Measurements from ENCODE around the gene CCDC127. TPM values are rescaled to one million over a fixed set of nuclear protein-coding genes. Genes with fewer than 3 reads are reported as not detected.

CCDC127 gene
- polyA plus RNA-seq, 4 donors, result 1.3 to 6.6 (median 2.2) TPM

DNA sequence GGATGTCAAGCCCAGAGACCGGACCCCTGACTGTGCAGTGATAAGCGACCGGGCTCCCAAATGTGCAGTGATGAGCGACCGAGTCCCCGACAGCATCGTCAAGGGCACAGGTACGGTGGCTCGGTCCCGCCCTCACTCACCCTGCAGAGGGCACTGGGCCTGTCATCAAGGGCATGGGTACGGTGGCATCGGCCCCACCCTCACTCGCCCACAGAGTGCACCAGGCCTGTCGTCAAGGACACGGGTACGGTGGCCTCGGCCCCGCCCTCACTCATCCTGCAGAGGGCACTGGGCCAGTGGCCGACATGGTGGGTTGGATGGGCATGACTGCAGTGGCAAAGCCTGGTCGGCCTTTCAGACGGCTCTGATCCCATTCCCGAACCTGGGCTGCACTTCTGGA, 36.4 kb downstream of the CCDC127 start:
- Histone ChIP-seq H3K27me3 (ENCODE audit: control insufficient read depth in 3 of 3, insufficient read depth in 3 of 3, low read length in 3 of 3) (no peaks in the 10 kb centered on the region), H3K9me3 (ENCODE audit: control insufficient read depth in 2 of 2, insufficient read depth in 1 of 2, low read depth in 1 of 2, low read length in 1 of 2) (no peaks in the 10 kb centered on the region), H3K4me3 (ENCODE audit: low read depth in 1 of 3, low read length in 3 of 3) (no peak overlapping the region), H3K27ac (ENCODE audit: low read depth in 1 of 3, low read length in 2 of 3) (no peak overlapping the region), H3K4me1 (ENCODE audit: control insufficient read depth in 3 of 3, insufficient read depth in 2 of 3, low read depth in 1 of 3, low read length in 2 of 3) (no peaks in the 10 kb centered on the region), H3K36me3 (ENCODE audit: control insufficient read depth in 3 of 3, insufficient read depth in 2 of 3, low read depth in 1 of 3, low read length in 3 of 3) (no peaks in the 10 kb centered on the region)
- WGBS, 3 donors, result 78 to 91% (median 86%) methylated on average over 22 of the region's 22 CpGs
- FAIRE-seq, result no peak
- no peak for DNase-seq

DNA sequence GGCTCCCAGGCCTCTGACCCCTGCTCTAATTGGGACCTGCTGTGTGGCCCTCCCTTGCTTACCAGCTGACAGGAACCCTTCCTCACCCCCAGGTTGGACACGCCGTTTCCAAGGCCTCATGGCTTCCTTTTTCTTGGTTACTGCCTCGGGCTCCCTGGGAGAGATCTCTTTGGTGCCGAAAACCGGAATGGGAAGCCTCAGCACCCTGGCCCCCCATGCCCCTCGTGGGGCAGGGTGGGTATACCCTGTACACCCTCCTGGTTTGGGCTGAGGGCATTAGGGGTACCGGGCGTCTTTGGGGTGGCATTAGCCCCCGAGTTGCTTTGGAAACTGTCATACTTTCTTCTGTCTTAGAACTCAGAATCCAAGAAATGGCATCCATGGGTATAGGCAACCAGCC, 36.8 kb downstream of the CCDC127 start:
- H3K4me1 ChIP-seq (ENCODE audit: control insufficient read depth in 3 of 3, insufficient read depth in 2 of 3, low read depth in 1 of 3, low read length in 2 of 3), result no peaks in the 10 kb centered on the region
- no peaks in the 10 kb centered on the region for H3K27me3 ChIP-seq (ENCODE audit: control insufficient read depth in 3 of 3, insufficient read depth in 3 of 3, low read length in 3 of 3)
- DNase-seq, result no peak
- no peak for FAIRE-seq
- no peak overlapping the region for H3K4me3 ChIP-seq (ENCODE audit: low read depth in 1 of 3, low read length in 3 of 3)
- H3K36me3 ChIP-seq (ENCODE audit: control insufficient read depth in 3 of 3, insufficient read depth in 2 of 3, low read depth in 1 of 3, low read length in 3 of 3), result no peaks in the 10 kb centered on the region
- no peaks in the 10 kb centered on the region for H3K9me3 ChIP-seq (ENCODE audit: control insufficient read depth in 2 of 2, insufficient read depth in 1 of 2, low read depth in 1 of 2, low read length in 1 of 2)
- H3K27ac ChIP-seq (ENCODE audit: low read depth in 1 of 3, low read length in 2 of 3), result no peak overlapping the region
- WGBS, 3 donors, result 82 to 88% (median 85%) methylated on average over 9 of the region's 9 CpGs

DNA sequence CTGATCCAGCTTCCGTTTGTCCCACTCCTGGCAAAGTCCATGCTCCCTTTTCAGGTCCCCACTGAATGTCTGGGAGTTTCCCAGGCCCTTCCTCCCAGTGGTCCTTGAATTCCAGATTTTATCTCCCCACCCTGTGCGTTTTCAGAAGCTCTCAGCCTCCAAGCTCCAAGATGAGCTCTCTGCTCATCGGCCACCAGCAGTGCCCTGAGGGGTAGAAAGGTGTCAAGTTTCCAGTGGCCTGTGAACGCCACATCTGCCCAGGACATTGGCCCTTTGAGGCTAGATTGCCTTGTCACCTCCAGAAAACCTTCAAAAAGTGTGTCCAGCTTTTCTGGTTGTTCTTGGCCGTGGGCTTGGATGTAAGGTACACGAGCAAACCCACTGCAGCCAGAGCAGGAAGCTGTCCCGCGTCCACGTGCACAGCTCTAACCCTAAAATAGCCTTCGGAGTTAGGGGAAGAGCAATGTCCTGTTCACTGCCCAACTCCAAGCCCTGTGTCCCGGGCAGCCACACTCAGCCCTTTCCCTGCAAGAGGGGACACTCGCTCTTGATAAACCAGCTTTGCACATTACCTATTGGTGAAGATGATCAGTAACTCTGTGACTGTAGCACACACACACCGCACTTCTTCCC, 37.6 kb downstream of the CCDC127 start:
- no peak for DNase-seq
- 70 to 72% (median 71%) methylated on average over 13 of the region's 13 CpGs for WGBS, 3 donors
- no peak for FAIRE-seq

DNA sequence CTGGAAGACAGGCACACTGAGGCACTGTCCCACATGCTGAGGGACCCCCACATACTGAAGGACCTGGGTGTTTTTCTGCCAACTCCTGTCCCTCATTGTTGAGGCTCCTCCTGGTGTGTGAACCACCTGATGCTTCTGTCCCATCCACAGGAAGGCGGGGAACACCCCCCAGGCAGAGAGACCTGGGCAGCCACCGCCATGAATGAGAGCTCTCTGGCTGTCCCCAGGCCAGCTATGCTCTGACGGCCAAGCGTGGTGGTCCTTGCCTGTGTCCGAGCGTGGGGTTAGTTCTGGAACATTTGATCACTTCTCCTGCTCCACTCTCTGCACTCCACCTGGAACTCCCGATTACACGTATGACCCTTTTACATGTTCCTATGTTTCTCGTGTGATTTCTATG, 38.6 kb downstream of the CCDC127 start:
- Histone ChIP-seq H3K27ac (ENCODE audit: low read depth in 1 of 3, low read length in 2 of 3) (no peak overlapping the region), H3K9me3 (ENCODE audit: control insufficient read depth in 2 of 2, insufficient read depth in 1 of 2, low read depth in 1 of 2, low read length in 1 of 2) (no peaks in the 10 kb centered on the region), H3K4me1 (ENCODE audit: control insufficient read depth in 3 of 3, insufficient read depth in 2 of 3, low read depth in 1 of 3, low read length in 2 of 3) (no peaks in the 10 kb centered on the region), H3K27me3 (ENCODE audit: control insufficient read depth in 3 of 3, insufficient read depth in 3 of 3, low read length in 3 of 3) (no peaks in the 10 kb centered on the region), H3K4me3 (ENCODE audit: low read depth in 1 of 3, low read length in 3 of 3) (no peak overlapping the region), H3K36me3 (ENCODE audit: control insufficient read depth in 3 of 3, insufficient read depth in 2 of 3, low read depth in 1 of 3, low read length in 3 of 3) (no peaks in the 10 kb centered on the region)
- WGBS, 3 donors, result 84 to 94% (median 85%) methylated on average over 9 of the region's 9 CpGs
- FAIRE-seq (no peak), DNase-seq (no peak)

More for the DNA sequence above, 37.6 kb downstream of the CCDC127 start:
- no peaks in the 10 kb centered on the region for H3K9me3 ChIP-seq (ENCODE audit: control insufficient read depth in 2 of 2, insufficient read depth in 1 of 2, low read depth in 1 of 2, low read length in 1 of 2)
- no peaks in the 10 kb centered on the region for H3K27me3 ChIP-seq (ENCODE audit: control insufficient read depth in 3 of 3, insufficient read depth in 3 of 3, low read length in 3 of 3)
- no peaks in the 10 kb centered on the region for H3K36me3 ChIP-seq (ENCODE audit: control insufficient read depth in 3 of 3, insufficient read depth in 2 of 3, low read depth in 1 of 3, low read length in 3 of 3)
- no peak overlapping the region for H3K27ac ChIP-seq (ENCODE audit: low read depth in 1 of 3, low read length in 2 of 3)
- no peak overlapping the region for H3K4me3 ChIP-seq (ENCODE audit: low read depth in 1 of 3, low read length in 3 of 3)
- no peaks in the 10 kb centered on the region for H3K4me1 ChIP-seq (ENCODE audit: control insufficient read depth in 3 of 3, insufficient read depth in 2 of 3, low read depth in 1 of 3, low read length in 2 of 3)

DNA sequence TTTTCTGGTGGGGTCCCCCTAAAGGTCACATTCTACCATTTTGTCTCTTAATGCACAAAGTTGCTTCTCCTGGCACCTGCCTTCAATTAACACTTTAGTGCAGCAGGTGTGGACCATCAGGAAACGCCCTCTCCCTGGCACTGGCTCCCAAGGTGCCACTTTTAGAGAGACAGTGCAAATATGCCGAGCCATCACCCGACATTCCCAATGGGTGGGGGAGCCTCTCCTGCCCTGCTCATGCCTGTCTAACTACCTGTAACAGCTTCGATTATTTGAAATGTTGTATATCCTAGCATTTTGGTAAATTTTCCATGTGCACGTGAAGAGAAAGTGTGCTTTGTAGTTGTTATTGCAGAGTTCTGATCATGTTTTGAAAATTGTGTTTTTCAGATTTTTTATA, 39.8 kb downstream of the CCDC127 start:
- DNase-seq (no peak), FAIRE-seq (no peak)
- Histone ChIP-seq H3K4me3 (ENCODE audit: low read depth in 1 of 3, low read length in 3 of 3) (no peak overlapping the region), H3K27me3 (ENCODE audit: control insufficient read depth in 3 of 3, insufficient read depth in 3 of 3, low read length in 3 of 3) (no peaks in the 10 kb centered on the region), H3K27ac (ENCODE audit: low read depth in 1 of 3, low read length in 2 of 3) (no peak overlapping the region), H3K9me3 (ENCODE audit: control insufficient read depth in 2 of 2, insufficient read depth in 1 of 2, low read depth in 1 of 2, low read length in 1 of 2) (no peaks in the 10 kb centered on the region), H3K4me1 (ENCODE audit: control insufficient read depth in 3 of 3, insufficient read depth in 2 of 3, low read depth in 1 of 3, low read length in 2 of 3) (no peaks in the 10 kb centered on the region), H3K36me3 (ENCODE audit: control insufficient read depth in 3 of 3, insufficient read depth in 2 of 3, low read depth in 1 of 3, low read length in 3 of 3) (no peaks in the 10 kb centered on the region)
- WGBS, 3 donors, result 40 to 72% (median 55%) methylated on average over 5 of the region's 5 CpGs

DNA sequence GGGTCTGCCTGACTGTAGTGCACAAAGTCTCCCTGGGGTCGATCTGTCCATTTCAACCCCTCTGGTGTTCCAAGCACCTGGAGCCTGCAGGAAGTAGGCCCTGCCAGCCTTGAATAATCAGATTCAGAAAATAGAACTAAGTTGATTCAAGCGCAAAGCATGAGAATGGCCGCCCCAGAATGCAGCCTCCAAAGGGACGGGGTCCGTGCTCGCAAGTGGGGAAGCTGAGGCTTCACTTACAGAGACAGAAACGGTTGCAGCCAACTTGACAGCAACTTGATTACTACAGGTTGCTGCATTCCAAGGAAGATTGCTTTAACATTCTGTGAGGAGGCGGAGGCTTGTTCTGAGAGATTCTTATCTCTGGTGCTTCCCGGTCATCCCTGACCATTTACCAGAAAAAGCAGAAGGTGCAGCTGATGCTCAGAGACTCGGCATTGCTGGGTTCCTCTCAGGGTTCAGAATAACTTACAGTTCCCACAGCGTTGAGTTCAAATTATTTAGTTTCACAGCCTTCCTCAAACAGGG, 41.6 kb downstream of the CCDC127 start:
- 72 to 79% (median 75%) methylated on average over 11 of the region's 11 CpGs for WGBS, 3 donors
- no peak overlapping the region for H3K27ac ChIP-seq (ENCODE audit: low read depth in 1 of 3, low read length in 2 of 3)
- H3K27me3 ChIP-seq (ENCODE audit: control insufficient read depth in 3 of 3, insufficient read depth in 3 of 3, low read length in 3 of 3), result no peaks in the 10 kb centered on the region
- no peaks in the 10 kb centered on the region for H3K4me1 ChIP-seq (ENCODE audit: control insufficient read depth in 3 of 3, insufficient read depth in 2 of 3, low read depth in 1 of 3, low read length in 2 of 3)
- no peak for DNase-seq
- H3K4me3 ChIP-seq (ENCODE audit: low read depth in 1 of 3, low read length in 3 of 3), result no peak overlapping the region
- no peaks in the 10 kb centered on the region for H3K36me3 ChIP-seq (ENCODE audit: control insufficient read depth in 3 of 3, insufficient read depth in 2 of 3, low read depth in 1 of 3, low read length in 3 of 3)
- no peak for FAIRE-seq
- H3K9me3 ChIP-seq (ENCODE audit: control insufficient read depth in 2 of 2, insufficient read depth in 1 of 2, low read depth in 1 of 2, low read length in 1 of 2), result no peaks in the 10 kb centered on the region

DNA sequence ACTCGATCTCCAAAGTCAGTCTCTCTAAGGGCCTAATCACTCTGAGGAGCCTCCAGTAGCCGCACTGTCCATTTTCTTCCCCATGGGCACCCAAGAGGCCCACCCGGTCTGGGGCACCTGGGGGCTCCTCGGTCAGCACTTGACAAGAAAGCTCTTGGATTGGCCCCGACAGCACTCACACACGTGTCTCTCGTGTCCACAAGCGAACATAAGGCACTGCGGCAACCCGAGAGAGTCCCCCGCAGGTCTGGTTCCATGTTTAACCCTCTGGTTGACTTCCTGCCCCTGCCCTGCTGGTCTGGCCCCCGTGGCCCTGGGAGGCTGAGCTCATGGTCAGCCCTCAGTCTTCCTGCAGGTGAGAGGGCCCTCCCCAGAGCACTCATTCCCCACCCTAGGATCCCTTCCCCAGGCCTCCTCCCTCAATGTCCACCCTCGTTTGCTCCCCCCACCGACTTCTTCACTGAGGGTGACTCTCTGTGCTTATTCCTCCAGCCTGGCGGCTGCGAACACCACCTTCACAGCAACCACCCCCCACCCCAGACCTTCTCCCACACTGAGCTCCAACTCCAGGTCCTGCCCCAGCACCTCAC, 43.0 kb downstream of the CCDC127 start:
- H3K27me3 ChIP-seq (ENCODE audit: control insufficient read depth in 3 of 3, insufficient read depth in 3 of 3, low read length in 3 of 3), result no peaks in the 10 kb centered on the region
- no peak for FAIRE-seq
- no peak overlapping the region for H3K4me3 ChIP-seq (ENCODE audit: low read depth in 1 of 3, low read length in 3 of 3)
- H3K27ac ChIP-seq (ENCODE audit: low read depth in 1 of 3, low read length in 2 of 3), result no peak overlapping the region
- H3K36me3 ChIP-seq (ENCODE audit: control insufficient read depth in 3 of 3, insufficient read depth in 2 of 3, low read depth in 1 of 3, low read length in 3 of 3), result no peaks in the 10 kb centered on the region
- no peak for DNase-seq
- H3K9me3 ChIP-seq (ENCODE audit: control insufficient read depth in 2 of 2, insufficient read depth in 1 of 2, low read depth in 1 of 2, low read length in 1 of 2), result no peaks in the 10 kb centered on the region
- WGBS, 3 donors, result 83 to 84% (median 84%) methylated on average over 15 to 16 of the region's 16 CpGs
- no peaks in the 10 kb centered on the region for H3K4me1 ChIP-seq (ENCODE audit: control insufficient read depth in 3 of 3, insufficient read depth in 2 of 3, low read depth in 1 of 3, low read length in 2 of 3)

DNA sequence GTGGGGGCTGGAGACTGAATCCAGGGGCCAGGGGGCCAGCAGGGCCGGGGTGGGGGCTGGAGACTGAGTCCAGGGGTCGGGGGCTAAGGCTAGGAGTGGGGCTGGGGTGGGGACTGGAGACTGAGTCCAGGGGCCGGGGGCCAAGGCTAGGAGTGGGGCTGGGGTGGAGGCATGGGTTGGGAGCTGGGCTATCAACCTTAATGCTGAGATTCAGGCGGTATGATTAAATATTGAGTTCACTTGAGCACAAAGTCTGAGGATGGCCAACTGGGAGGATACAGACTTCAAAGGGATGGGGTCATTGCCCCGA, 43.7 kb downstream of the CCDC127 start:
- FAIRE-seq, result no peak
- Histone ChIP-seq H3K27me3 (ENCODE audit: control insufficient read depth in 3 of 3, insufficient read depth in 3 of 3, low read length in 3 of 3) (no peaks in the 10 kb centered on the region), H3K4me1 (ENCODE audit: control insufficient read depth in 3 of 3, insufficient read depth in 2 of 3, low read depth in 1 of 3, low read length in 2 of 3) (no peaks in the 10 kb centered on the region), H3K9me3 (ENCODE audit: control insufficient read depth in 2 of 2, insufficient read depth in 1 of 2, low read depth in 1 of 2, low read length in 1 of 2) (no peaks in the 10 kb centered on the region), H3K27ac (ENCODE audit: low read depth in 1 of 3, low read length in 2 of 3) (no peak overlapping the region), H3K4me3 (ENCODE audit: low read depth in 1 of 3, low read length in 3 of 3) (no peak overlapping the region), H3K36me3 (ENCODE audit: control insufficient read depth in 3 of 3, insufficient read depth in 2 of 3, low read depth in 1 of 3, low read length in 3 of 3) (no peaks in the 10 kb centered on the region)
- WGBS, 3 donors, result 69 to 78% (median 69%) methylated on average over 3 to 5 of the region's 5 CpGs
- DNase-seq, result no peak
